GM23338 (cell line): ENCODE data around the gene DIABLO. TPM values are rescaled to one million over a fixed set of nuclear protein-coding genes. Genes with fewer than 3 reads are reported as not detected.
"Not testable (repeated sequence)": the region's sequence is repeated elsewhere in the genome, so short reads cannot be mapped to it uniquely, and the experiment has no call there.

Experiments used
- ATAC-seq: fragments of 200-7000 bp; cut with Tn5 transposase; 3 replicates; pipeline ENCODE4 v1.9.1; 2020
- DNase-seq: peaks from one replicate; pipeline ENCODE4 v3.0.0-alpha.2; 2015; ENCODE audit warnings: low spot score
- H2AFZ ChIP-seq: fragments of 200-600 bp; sonication (generic); 2 replicates; pipeline ENCODE4 v1.8.0; 2016; ENCODE audit warnings: antibody characterized with exemption, mild to moderate bottlenecking, moderate library complexity
- H3F3A ChIP-seq: fragments of 200-600 bp; sonication (generic); replicated peaks from 2 replicates; pipeline ENCODE4 v1.8.0; 2017; ENCODE audit warnings: antibody characterized with exemption, mixed run types, low read depth
- H3K27ac ChIP-seq: fragments of 200-600 bp; sonication (generic); 2 replicates; pipeline ENCODE4 v1.6.1; 2016; ENCODE audit warnings: low read depth
- H3K27me3 ChIP-seq: fragments of 200-600 bp; sonication (generic); 2 replicates; pipeline ENCODE4 v1.8.0; 2016; ENCODE audit warnings: mild to moderate bottlenecking, mixed run types, moderate library complexity; ENCODE audit not compliant: insufficient read depth
- H3K36me3 ChIP-seq: fragments of 200-600 bp; sonication (generic); 2 replicates; pipeline ENCODE4 v1.8.0; 2016; ENCODE audit warnings: mild to moderate bottlenecking; ENCODE audit not compliant: insufficient read depth
- H3K4me1 ChIP-seq: fragments of 200-600 bp; sonication (generic); 2 replicates; pipeline ENCODE4 v1.8.0; 2016; ENCODE audit warnings: mild to moderate bottlenecking, moderate library complexity; ENCODE audit not compliant: insufficient read depth
- H3K4me2 ChIP-seq: fragments of 200-600 bp; sonication (generic); 2 replicates; pipeline ENCODE4 v1.7.1; 2017; ENCODE audit warnings: mixed run types
- H3K4me3 ChIP-seq: fragments of 200-600 bp; sonication (generic); 2 replicates; pipeline ENCODE4 v1.6.1; 2016; ENCODE audit warnings: mixed run types
- H3K79me2 ChIP-seq: fragments of 200-600 bp; sonication (generic); replicated peaks from 2 replicates; pipeline ENCODE4 v1.8.0; 2017; ENCODE audit warnings: mild to moderate bottlenecking; ENCODE audit not compliant: insufficient read depth
- H3K9me2 ChIP-seq: fragments of 200-600 bp; sonication (generic); 2 replicates; pipeline ENCODE4 v1.8.0; 2017; ENCODE audit not compliant: insufficient read depth
- H4K20me1 ChIP-seq: fragments of 200-600 bp; sonication (generic); replicated peaks from 2 replicates; pipeline ENCODE4 v1.8.0; 2017; ENCODE audit warnings: mild to moderate bottlenecking; ENCODE audit not compliant: insufficient read depth
- H3K27ac Mint-ChIP-seq: 2 replicates; pipeline ENCODE4 v1.8.0; 2020; ENCODE audit warnings: inconsistent platforms, mild to moderate bottlenecking, moderate library complexity, mixed read lengths
- H3K27me3 Mint-ChIP-seq: 3 replicates; pipeline ENCODE4 v1.8.0; 2022; ENCODE audit warnings: low read depth, mild to moderate bottlenecking, moderate library complexity, mixed read lengths, inconsistent platforms; ENCODE audit not compliant: insufficient read depth, poor library complexity
- H3K36me3 Mint-ChIP-seq: 3 replicates; pipeline ENCODE4 v1.8.0; 2021; ENCODE audit warnings: low read depth, mild to moderate bottlenecking, inconsistent platforms, moderate library complexity, mixed read lengths
- H3K4me1 Mint-ChIP-seq: 3 replicates; pipeline ENCODE4 v1.8.0; 2020; ENCODE audit warnings: mild to moderate bottlenecking, inconsistent platforms, mixed read lengths
- H3K4me3 Mint-ChIP-seq: 3 replicates; pipeline ENCODE4 v1.8.0; 2021; ENCODE audit warnings: moderate library complexity, mild to moderate bottlenecking, inconsistent platforms, mixed read lengths
- H3K9me3 Mint-ChIP-seq: 3 replicates; pipeline ENCODE4 v1.8.0; 2020; ENCODE audit warnings: moderate library complexity, mild to moderate bottlenecking, inconsistent platforms, mixed read lengths
- CREB1 ChIP-seq: fragments of 250-450 bp; sonication (Bioruptor Pico); IDR thresholded peaks from 2 replicates; pipeline ENCODE4 v1.5.0; 2020; ENCODE audit warnings: low read depth, mild to moderate bottlenecking, moderate library complexity
- EZH2phosphoT487 ChIP-seq: fragments of 200-600 bp; sonication (generic); IDR thresholded peaks from one replicate; pipeline ENCODE4 v1.8.1; 2018; ENCODE audit warnings: antibody characterized with exemption; ENCODE audit not compliant: unreplicated experiment
- JUNB ChIP-seq: IDR thresholded peaks from one replicate; pipeline ENCODE4 v1.6.1; 2016; ENCODE audit warnings: antibody characterized with exemption; ENCODE audit not compliant: unreplicated experiment
- NANOG ChIP-seq: IDR thresholded peaks from 2 replicates; pipeline ENCODE4 v1.6.1; 2016; ENCODE audit warnings: antibody characterized with exemption, borderline replicate concordance
- POLR2AphosphoS5 ChIP-seq: IDR thresholded peaks from 2 replicates; pipeline ENCODE4 v1.6.1; 2016; ENCODE audit warnings: antibody characterized with exemption, low read depth
- polyA plus RNA-seq: library from polyadenylated mRNA; unstranded; fragments of >200 nt; fragmentation: Nextera tagmentation; extraction: Ambion mirVana; gene quantifications from 2 replicates; pipeline ENCODE4 v1.2.1, GENCODE V29; 2016
- total RNA-seq: library from RNA; depleted of rRNA; stranded (reverse); fragments of >200 nt; shearing (Covaris generic); gene quantifications from 2 replicates; pipeline ENCODE4 v1.2.3, GENCODE V29; 2014
- TF ChIP-seq, protein P1 (sequence below): IDR thresholded peaks from 2 replicates; pipeline ENCODE4 v1.6.1; 2016; ENCODE audit warnings: antibody characterized with exemption

DIABLO gene
- total and polyA plus RNA-seq, 2 experiments from 2014 or later, result 72.0 to 82.7 TPM

- Mint-ChIP-seq H3K27me3 (peaks cover 43% of the 10 kb centered on the region), H3K4me3 (peak overlapping the region; percentile 81), H3K4me1 (peaks cover 15% of the 10 kb centered on the region)
- not testable (repeated sequence) for H3K36me3 ChIP-seq, DNase-seq, H3K4me1 ChIP-seq, H3K9me3 Mint-ChIP-seq, H3K9me2 ChIP-seq, H3K27ac ChIP-seq, H3K36me3 Mint-ChIP-seq, H3K79me2 ChIP-seq, H3K27ac Mint-ChIP-seq, ATAC-seq
- peak overlapping the region; percentile 98 for H2AFZ ChIP-seq
- H3K4me3 ChIP-seq, result peak overlapping the region; percentile 67
- H3K27me3 ChIP-seq, result peaks cover 47% of the 10 kb centered on the region
- peaks cover 25% of the 10 kb centered on the region for H4K20me1 ChIP-seq
- H3F3A ChIP-seq, result peaks cover 20% of the 10 kb centered on the region
- H3K4me2 ChIP-seq, result peak overlapping the region; percentile 88
Measured at GRCh38 chr12:122202811-122203210, 23.0 kb downstream of the DIABLO start.

DNA sequence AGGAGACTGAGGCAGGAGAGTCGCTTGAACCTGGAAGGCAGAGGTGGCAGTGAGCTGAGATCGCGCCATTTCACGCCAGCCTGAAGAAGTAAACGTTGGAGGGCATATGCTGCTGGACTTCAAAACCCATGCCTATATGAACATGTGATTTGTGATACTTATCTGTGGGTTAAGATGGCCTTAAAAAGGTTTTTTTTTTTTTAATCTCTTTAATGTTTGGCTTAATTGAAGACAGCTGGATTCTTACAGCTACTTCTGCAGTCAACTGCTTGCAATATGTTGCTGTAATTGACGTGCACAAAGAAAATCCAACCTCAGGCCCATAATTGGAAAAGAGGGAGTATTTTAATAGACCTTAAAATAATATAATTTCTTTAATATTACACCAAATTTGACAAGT is 23.8 kb downstream of the DIABLO start:
- Histone ChIP-seq H3K4me1 (peaks cover 3% of the 10 kb centered on the region; the same call in 1 of the 2 replicates), H3K79me2 (no peaks in the 10 kb centered on the region), H3K4me2 (no peak overlapping the region), H3F3A (peaks cover 15% of the 10 kb centered on the region), H3K27ac (no peak overlapping the region), H3K36me3 (no peaks in the 10 kb centered on the region), H3K4me3 (no peak overlapping the region), H3K27me3 (peaks cover 47% of the 10 kb centered on the region), H4K20me1 (peaks cover 20% of the 10 kb centered on the region), H2AFZ (no peak overlapping the region), H3K9me2 (no peaks in the 10 kb centered on the region)
- ATAC-seq (no peak), DNase-seq (no peak)
- peaks cover 11% of the 10 kb centered on the region for H3K4me1 Mint-ChIP-seq
- no peak overlapping the region for H3K4me3 Mint-ChIP-seq
- H3K9me3 Mint-ChIP-seq, result no peaks in the 10 kb centered on the region
- TF ChIP-seq JUNB (no peak), POLR2AphosphoS5 (no peak), NANOG (no peak), EZH2phosphoT487 (no peak)
- TF ChIP-seq, protein P1, sequence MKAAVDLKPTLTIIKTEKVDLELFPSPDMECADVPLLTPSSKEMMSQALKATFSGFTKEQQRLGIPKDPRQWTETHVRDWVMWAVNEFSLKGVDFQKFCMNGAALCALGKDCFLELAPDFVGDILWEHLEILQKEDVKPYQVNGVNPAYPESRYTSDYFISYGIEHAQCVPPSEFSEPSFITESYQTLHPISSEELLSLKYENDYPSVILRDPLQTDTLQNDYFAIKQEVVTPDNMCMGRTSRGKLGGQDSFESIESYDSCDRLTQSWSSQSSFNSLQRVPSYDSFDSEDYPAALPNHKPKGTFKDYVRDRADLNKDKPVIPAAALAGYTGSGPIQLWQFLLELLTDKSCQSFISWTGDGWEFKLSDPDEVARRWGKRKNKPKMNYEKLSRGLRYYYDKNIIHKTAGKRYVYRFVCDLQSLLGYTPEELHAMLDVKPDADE, result no peak
- peaks cover 40% of the 10 kb centered on the region for H3K27me3 Mint-ChIP-seq
- H3K27ac Mint-ChIP-seq, result no peak overlapping the region
- peaks cover 2% of the 10 kb centered on the region; the same call in 2 of the 3 replicates for H3K36me3 Mint-ChIP-seq

DNA sequence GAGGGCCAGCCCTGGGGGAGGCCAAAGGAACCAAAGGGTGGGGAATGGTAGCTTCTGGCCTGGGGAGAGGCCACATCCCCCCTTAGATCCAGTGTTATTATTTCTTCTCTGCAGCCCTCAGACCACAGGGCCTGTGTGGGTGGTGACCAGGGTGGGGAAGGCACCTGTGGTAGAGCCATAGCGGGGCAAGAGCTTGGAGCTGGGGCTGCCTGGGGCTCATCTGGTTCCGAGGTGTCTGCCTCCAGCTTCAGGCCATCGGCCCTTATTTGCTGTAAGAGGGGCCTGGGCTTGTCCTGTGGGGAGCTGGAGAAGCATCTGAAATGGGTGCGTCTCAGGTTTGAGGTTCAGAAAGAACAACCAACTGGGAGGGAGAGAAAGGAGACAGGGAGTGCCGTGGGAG is 24.5 kb downstream of the DIABLO start:
- no peak overlapping the region for H3K27ac ChIP-seq
- no peak overlapping the region for H3K4me3 Mint-ChIP-seq
- H3K27me3 Mint-ChIP-seq, result peaks cover 33% of the 10 kb centered on the region
- peaks cover 15% of the 10 kb centered on the region for H3F3A ChIP-seq
- no peaks in the 10 kb centered on the region for H3K79me2 ChIP-seq
- peaks cover 45% of the 10 kb centered on the region for H3K27me3 ChIP-seq
- no peaks in the 10 kb centered on the region; the same call in 2 of the 3 replicates for H3K36me3 Mint-ChIP-seq
- no peak for ATAC-seq
- H3K4me2 ChIP-seq, result no peak overlapping the region
- H3K4me3 ChIP-seq, result no peak overlapping the region
- no peaks in the 10 kb centered on the region for H3K9me3 Mint-ChIP-seq
- H3K9me2 ChIP-seq, result no peaks in the 10 kb centered on the region
- H3K4me1 ChIP-seq, result peaks cover 3% of the 10 kb centered on the region; the same call in 1 of the 2 replicates
- H2AFZ ChIP-seq, result no peak overlapping the region
- H3K4me1 Mint-ChIP-seq, result peaks cover 10% of the 10 kb centered on the region
- DNase-seq, result no peak
- H3K36me3 ChIP-seq, result no peaks in the 10 kb centered on the region
- H4K20me1 ChIP-seq, result peaks cover 14% of the 10 kb centered on the region
- TF ChIP-seq CREB1 (CRISPR knock-in tag), result no peak
- no peak overlapping the region for H3K27ac Mint-ChIP-seq
